Ishikawa (cell line): ENCODE measurements around the gene VARS1.

Experiments
- CEBPB ChIP-seq: IDR thresholded peaks from 2 replicates; pipeline ENCODE4 v1.6.1; 2012
- CREB1 ChIP-seq: IDR thresholded peaks from 2 replicates; pipeline ENCODE4 v1.6.1; 2012; ENCODE audit warnings: low read depth
- EGR1 ChIP-seq: IDR thresholded peaks from 2 replicates; pipeline ENCODE4 v1.6.1; 2012
- NFIC ChIP-seq: IDR thresholded peaks from 2 replicates; pipeline ENCODE4 v1.6.1; 2012
- RAD21 ChIP-seq: IDR thresholded peaks from 2 replicates; pipeline ENCODE4 v1.6.1; 2012; ENCODE audit warnings: low read depth
- TAF1 ChIP-seq: IDR thresholded peaks from 2 replicates; pipeline ENCODE4 v1.6.1; 2012; ENCODE audit warnings: low read depth, mild to moderate bottlenecking
- USF1 ChIP-seq: IDR thresholded peaks from 2 replicates; pipeline ENCODE4 v1.6.1; 2012
- ZBTB7A ChIP-seq: IDR thresholded peaks from 2 replicates; pipeline ENCODE4 v1.6.1; 2012; ENCODE audit warnings: low read depth
- TF ChIP-seq, protein P1 (sequence below): IDR thresholded peaks from 2 replicates; pipeline ENCODE4 v1.6.1; 2012; ENCODE audit warnings: low read depth, mild to moderate bottlenecking
- TF ChIP-seq, protein P2 (sequence below): IDR thresholded peaks from 2 replicates; pipeline ENCODE4 v1.6.1; 2012

- TF ChIP-seq RAD21 (no peak), USF1 (no peak), CEBPB (no peak), NFIC (no peak), TAF1 (no peak), CREB1 (no peak), ZBTB7A (no peak), EGR1 (no peak)
- TF ChIP-seq, protein P1, sequence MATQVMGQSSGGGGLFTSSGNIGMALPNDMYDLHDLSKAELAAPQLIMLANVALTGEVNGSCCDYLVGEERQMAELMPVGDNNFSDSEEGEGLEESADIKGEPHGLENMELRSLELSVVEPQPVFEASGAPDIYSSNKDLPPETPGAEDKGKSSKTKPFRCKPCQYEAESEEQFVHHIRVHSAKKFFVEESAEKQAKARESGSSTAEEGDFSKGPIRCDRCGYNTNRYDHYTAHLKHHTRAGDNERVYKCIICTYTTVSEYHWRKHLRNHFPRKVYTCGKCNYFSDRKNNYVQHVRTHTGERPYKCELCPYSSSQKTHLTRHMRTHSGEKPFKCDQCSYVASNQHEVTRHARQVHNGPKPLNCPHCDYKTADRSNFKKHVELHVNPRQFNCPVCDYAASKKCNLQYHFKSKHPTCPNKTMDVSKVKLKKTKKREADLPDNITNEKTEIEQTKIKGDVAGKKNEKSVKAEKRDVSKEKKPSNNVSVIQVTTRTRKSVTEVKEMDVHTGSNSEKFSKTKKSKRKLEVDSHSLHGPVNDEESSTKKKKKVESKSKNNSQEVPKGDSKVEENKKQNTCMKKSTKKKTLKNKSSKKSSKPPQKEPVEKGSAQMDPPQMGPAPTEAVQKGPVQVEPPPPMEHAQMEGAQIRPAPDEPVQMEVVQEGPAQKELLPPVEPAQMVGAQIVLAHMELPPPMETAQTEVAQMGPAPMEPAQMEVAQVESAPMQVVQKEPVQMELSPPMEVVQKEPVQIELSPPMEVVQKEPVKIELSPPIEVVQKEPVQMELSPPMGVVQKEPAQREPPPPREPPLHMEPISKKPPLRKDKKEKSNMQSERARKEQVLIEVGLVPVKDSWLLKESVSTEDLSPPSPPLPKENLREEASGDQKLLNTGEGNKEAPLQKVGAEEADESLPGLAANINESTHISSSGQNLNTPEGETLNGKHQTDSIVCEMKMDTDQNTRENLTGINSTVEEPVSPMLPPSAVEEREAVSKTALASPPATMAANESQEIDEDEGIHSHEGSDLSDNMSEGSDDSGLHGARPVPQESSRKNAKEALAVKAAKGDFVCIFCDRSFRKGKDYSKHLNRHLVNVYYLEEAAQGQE = no peak
- TF ChIP-seq, protein P2, sequence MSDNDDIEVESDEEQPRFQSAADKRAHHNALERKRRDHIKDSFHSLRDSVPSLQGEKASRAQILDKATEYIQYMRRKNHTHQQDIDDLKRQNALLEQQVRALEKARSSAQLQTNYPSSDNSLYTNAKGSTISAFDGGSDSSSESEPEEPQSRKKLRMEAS = no peak
These were observed 43.4 kb upstream of the VARS1 start for GRCh38 chr6:31838968-31839367.
